Stimulated activated CD8-positive, alpha-beta memory T cell treated with anti-CD3 and anti-CD28 coated beads, Interleukin-12 subunit alpha, Interleukin-12 subunit beta, amount 100 ng/mL, for 24 hours (primary cell): ENCODE results near the gene AQP5.

Experiments
- DNase-seq: peaks from one replicate; pipeline ENCODE4 v3.0.0-alpha.2; 2020; ENCODE audit errors: extremely low read depth

Gene AQP5

GRCh38 chr12:49961111-49961922 lies at the start of gene AQP5:
Gene AQP5, plus strand, starts transcription at chr12:49961872. Its CDS starts 146 bp downstream, at chr12:49962018.
- DNase-seq, result no peak

GRCh38 chr12:49912345-49913255 lies 49.1 kb upstream of the AQP5 start:
- DNase-seq, result no peak

GRCh38 chr12:49916129-49916919 lies 45.3 kb upstream of the AQP5 start:
- DNase-seq, result no peak

- no peak for DNase-seq
Measured at GRCh38 chr12:49917166-49917787, 44.4 kb upstream of the AQP5 start.

- DNase-seq, result no peak
Measured at GRCh38 chr12:49917788-49918173, 43.9 kb upstream of the AQP5 start.

- no peak for DNase-seq
Measured at GRCh38 chr12:49920241-49920914, 41.3 kb upstream of the AQP5 start.

GRCh38 chr12:49920915-49921286 lies 40.8 kb upstream of the AQP5 start:
- DNase-seq, result no peak

- no peak for DNase-seq
Measured at GRCh38 chr12:49921299-49921698, 40.4 kb upstream of the AQP5 start.

- no peak for DNase-seq
Measured at GRCh38 chr12:49921936-49922335, 39.7 kb upstream of the AQP5 start.

GRCh38 chr12:49922349-49923034 lies 39.2 kb upstream of the AQP5 start:
- DNase-seq, result no peak

- DNase-seq, result no peak
Measured at GRCh38 chr12:49923035-49923644, 38.5 kb upstream of the AQP5 start.

- DNase-seq, result no peak
Measured at GRCh38 chr12:49923880-49924556, 37.7 kb upstream of the AQP5 start.

- no peak for DNase-seq
Measured at GRCh38 chr12:49924628-49925246, 36.9 kb upstream of the AQP5 start.

- no peak for DNase-seq
Measured at GRCh38 chr12:49925433-49926204, 36.1 kb upstream of the AQP5 start.

GRCh38 chr12:49928471-49928870 lies 33.2 kb upstream of the AQP5 start:
- DNase-seq, result no peak

GRCh38 chr12:49929581-49929980 lies 32.1 kb upstream of the AQP5 start:
- no peak for DNase-seq

GRCh38 chr12:49930515-49931288 lies 31.0 kb upstream of the AQP5 start:
- no peak for DNase-seq
